Esophagus squamous epithelium (tissue), 4 donors: ENCODE results near the gene OR13H1.
"Not testable (repeated sequence)": the region's sequence is repeated elsewhere in the genome, so short reads cannot be mapped to it uniquely, and the experiment has no call there.

ENCODE experiments used
- POLR2A ChIP-seq, 4 donors: fragments of 450-650 bp; IDR thresholded peaks; one replicate each; pipeline ENCODE4 v1.6.1; 2017; ENCODE audit warnings: antibody characterized with exemption in 4 of 4, mild to moderate bottlenecking in 4 of 4, moderate library complexity in 3 of 4
- TF ChIP-seq, protein P1 (sequence below), 6 experiments: fragments of 450-650 bp in 4 of 6; fragments of 200-600 bp in 2 of 6; sonication (generic) in 2 of 6; IDR thresholded peaks; one replicate each; pipeline ENCODE4 v1.5.1; 2016 to 2019; ENCODE audit warnings: antibody characterized with exemption in 6 of 6, mild to moderate bottlenecking in 4 of 6, moderate library complexity in 4 of 6

DNA sequence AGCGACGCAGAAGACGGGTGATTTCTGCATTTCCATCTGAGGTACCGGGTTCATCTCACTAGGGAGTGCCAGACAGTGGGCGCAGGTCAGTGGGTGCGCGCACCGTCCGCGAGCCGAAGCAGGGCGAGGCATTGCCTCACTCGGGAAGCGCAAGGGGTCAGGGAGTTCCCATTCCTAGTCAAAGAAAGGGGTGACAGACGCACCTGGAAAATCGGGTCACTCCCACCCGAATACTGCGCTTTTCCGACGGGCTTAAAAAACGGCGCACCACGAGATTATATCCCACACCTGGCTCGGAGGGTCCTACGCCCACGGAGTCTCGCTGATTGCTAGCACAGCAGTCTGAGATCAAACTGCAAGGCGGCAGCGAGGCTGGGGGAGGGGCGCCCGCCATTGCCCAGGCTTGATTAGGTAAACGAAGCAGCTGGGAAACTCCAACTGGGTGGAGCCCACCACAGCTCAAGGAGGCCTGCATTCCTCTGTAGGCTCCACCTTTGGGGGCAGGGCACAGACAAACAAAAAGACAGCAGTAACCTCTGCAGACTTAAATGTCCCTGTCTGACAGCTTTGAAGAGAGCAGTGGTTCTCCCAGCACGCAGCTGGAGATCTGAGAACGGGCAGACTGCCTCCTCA lies 35.0 kb downstream of the OR13H1 start:
- TF ChIP-seq, protein P1, sequence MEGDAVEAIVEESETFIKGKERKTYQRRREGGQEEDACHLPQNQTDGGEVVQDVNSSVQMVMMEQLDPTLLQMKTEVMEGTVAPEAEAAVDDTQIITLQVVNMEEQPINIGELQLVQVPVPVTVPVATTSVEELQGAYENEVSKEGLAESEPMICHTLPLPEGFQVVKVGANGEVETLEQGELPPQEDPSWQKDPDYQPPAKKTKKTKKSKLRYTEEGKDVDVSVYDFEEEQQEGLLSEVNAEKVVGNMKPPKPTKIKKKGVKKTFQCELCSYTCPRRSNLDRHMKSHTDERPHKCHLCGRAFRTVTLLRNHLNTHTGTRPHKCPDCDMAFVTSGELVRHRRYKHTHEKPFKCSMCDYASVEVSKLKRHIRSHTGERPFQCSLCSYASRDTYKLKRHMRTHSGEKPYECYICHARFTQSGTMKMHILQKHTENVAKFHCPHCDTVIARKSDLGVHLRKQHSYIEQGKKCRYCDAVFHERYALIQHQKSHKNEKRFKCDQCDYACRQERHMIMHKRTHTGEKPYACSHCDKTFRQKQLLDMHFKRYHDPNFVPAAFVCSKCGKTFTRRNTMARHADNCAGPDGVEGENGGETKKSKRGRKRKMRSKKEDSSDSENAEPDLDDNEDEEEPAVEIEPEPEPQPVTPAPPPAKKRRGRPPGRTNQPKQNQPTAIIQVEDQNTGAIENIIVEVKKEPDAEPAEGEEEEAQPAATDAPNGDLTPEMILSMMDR (IDR thresholded peaks at IDR 0.05) = not testable (repeated sequence)
- not testable (repeated sequence) for TF ChIP-seq POLR2A (IDR thresholded peaks at IDR 0.05)
